Astrocyte of the spinal cord (primary cell): Measurements from ENCODE around the gene ZMYM5.
A peak's percentile ranks its signal among the peaks of the same experiment; 100 is the strongest.
"Not testable (repeated sequence)": the region's sequence is repeated elsewhere in the genome, so short reads cannot be mapped to it uniquely, and the experiment has no call there.

Source experiments
- DNase-seq: peaks from one replicate; pipeline ENCODE4 v3.0.0; 2011; ENCODE audit warnings: low read depth, low spot score
- H3K4me3 ChIP-seq: 2 replicates; pipeline ENCODE4 v1.5.1; 2011; ENCODE audit warnings: low read depth, mild to moderate bottlenecking, low read length, moderate library complexity
- in situ Hi-C: cut with HindIII; loops from 2 replicates; pipeline ENCODE4 v1.10.0; 2017; ENCODE audit warnings: low sequenced_read_pairs
- TF ChIP-seq, protein P1 (sequence below): IDR thresholded peaks from 2 replicates; pipeline ENCODE4 v1.5.1; 2012; ENCODE audit warnings: low read depth, mild to moderate bottlenecking, low read length, inconsistent platforms

The ZMYM5 gene

GRCh38 chr13:19822673-19823072, 40.8 kb downstream of the ZMYM5 start:
- TF ChIP-seq, protein P1, sequence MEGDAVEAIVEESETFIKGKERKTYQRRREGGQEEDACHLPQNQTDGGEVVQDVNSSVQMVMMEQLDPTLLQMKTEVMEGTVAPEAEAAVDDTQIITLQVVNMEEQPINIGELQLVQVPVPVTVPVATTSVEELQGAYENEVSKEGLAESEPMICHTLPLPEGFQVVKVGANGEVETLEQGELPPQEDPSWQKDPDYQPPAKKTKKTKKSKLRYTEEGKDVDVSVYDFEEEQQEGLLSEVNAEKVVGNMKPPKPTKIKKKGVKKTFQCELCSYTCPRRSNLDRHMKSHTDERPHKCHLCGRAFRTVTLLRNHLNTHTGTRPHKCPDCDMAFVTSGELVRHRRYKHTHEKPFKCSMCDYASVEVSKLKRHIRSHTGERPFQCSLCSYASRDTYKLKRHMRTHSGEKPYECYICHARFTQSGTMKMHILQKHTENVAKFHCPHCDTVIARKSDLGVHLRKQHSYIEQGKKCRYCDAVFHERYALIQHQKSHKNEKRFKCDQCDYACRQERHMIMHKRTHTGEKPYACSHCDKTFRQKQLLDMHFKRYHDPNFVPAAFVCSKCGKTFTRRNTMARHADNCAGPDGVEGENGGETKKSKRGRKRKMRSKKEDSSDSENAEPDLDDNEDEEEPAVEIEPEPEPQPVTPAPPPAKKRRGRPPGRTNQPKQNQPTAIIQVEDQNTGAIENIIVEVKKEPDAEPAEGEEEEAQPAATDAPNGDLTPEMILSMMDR: no peak
- no peak for DNase-seq
- in situ Hi-C loops: no loop called here
- no peak overlapping the region for H3K4me3 ChIP-seq

- TF ChIP-seq, protein P1: peak; percentile 60
- H3K4me3 ChIP-seq: no peak overlapping the region
- in situ Hi-C loops: no loop called here
- peak; percentile 18 for DNase-seq
Measured at GRCh38 chr13:19818223-19818842, 45.1 kb downstream of the ZMYM5 start.

- in situ Hi-C loops: no loop called here
- no peak for DNase-seq
- TF ChIP-seq, protein P1: no peak
- H3K4me3 ChIP-seq: no peak overlapping the region
Measured at GRCh38 chr13:19817510-19818158, 45.8 kb downstream of the ZMYM5 start.

DNA sequence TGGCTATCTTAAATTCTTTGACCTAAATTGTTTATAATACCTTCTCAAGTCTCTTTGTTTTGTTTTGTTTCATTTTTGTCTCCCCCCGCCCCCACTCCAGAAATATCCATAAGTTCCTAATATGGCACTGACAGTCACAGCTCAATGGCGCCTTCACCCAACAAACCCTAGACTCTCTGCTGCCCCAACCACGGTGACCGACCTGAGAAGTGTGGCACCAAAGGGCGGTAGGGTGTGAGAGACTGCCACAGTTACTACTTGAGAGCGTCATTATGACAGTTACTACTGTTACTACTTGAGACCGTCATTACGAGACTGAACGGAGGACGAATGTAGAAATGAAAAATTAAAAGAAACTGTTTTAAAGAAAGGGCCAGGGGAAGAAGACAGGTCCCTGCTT, 46.3 kb downstream of the ZMYM5 start:
- TF ChIP-seq, protein P1: no peak
- no peak for DNase-seq
- no peak overlapping the region for H3K4me3 ChIP-seq
- in situ Hi-C loops: no loop called here

GRCh38 chr13:19815842-19816241, 47.6 kb downstream of the ZMYM5 start:
- in situ Hi-C loops, H3K4me3 ChIP-seq, DNase-seq: not testable (repeated sequence)

- in situ Hi-C loops: no loop called here
- H3K4me3 ChIP-seq: no peak overlapping the region
- no peak for DNase-seq
- TF ChIP-seq, protein P1: no peak
Measured at GRCh38 chr13:19810996-19811881, 52.2 kb downstream of the ZMYM5 start.
